ENCODE measurements around the gene RUBCN.

DNA sequence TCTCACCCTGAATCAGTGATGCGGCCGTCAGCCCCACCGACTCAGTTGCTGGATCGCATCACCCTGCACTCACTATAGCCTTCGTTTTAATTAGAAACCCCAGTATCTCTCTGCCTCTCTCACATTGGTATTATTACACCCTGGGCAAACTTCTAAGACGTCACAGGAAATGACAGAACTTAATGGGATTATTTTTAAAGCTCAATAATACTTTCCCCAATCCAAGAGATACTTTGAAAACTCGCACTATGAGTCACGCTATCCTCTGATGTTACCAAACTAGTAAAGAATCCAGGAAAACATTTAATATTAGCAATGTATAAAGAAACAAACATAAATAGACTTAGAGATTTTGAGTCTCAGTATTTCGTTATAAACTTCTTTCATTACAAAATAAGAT lies 36.6 kb downstream of the RUBCN start:
- TF ChIP-seq, protein P1, sequence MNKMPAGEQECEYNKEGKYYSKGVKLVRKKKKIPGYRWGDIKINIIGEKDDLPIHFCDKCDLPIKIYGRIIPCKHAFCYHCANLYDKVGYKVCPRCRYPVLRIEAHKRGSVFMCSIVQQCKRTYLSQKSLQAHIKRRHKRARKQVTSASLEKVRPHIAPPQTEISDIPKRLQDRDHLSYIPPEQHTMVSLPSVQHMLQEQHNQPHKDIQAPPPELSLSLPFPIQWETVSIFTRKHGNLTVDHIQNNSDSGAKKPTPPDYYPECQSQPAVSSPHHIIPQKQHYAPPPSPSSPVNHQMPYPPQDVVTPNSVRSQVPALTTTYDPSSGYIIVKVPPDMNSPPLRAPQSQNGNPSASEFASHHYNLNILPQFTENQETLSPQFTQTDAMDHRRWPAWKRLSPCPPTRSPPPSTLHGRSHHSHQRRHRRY (tag by site-specific recombination; IDR thresholded peaks at IDR 0.05): no peak
- TF ChIP-seq, protein P2, sequence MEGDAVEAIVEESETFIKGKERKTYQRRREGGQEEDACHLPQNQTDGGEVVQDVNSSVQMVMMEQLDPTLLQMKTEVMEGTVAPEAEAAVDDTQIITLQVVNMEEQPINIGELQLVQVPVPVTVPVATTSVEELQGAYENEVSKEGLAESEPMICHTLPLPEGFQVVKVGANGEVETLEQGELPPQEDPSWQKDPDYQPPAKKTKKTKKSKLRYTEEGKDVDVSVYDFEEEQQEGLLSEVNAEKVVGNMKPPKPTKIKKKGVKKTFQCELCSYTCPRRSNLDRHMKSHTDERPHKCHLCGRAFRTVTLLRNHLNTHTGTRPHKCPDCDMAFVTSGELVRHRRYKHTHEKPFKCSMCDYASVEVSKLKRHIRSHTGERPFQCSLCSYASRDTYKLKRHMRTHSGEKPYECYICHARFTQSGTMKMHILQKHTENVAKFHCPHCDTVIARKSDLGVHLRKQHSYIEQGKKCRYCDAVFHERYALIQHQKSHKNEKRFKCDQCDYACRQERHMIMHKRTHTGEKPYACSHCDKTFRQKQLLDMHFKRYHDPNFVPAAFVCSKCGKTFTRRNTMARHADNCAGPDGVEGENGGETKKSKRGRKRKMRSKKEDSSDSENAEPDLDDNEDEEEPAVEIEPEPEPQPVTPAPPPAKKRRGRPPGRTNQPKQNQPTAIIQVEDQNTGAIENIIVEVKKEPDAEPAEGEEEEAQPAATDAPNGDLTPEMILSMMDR (tag by site-specific recombination; IDR thresholded peaks at IDR 0.05): no peak
- TF ChIP-seq ZNF658 (tag by site-specific recombination; IDR thresholded peaks at IDR 0.05) (no peak), ZNF501 (tag by site-specific recombination; IDR thresholded peaks at IDR 0.05) (no peak), ZNF24 (tag by site-specific recombination; IDR thresholded peaks at IDR 0.05) (no peak), MEIS1 (CRISPR knock-in tag; IDR thresholded peaks at IDR 0.05; ENCODE audit: borderline replicate concordance) (no peak), ZNF792 (tag by site-specific recombination; IDR thresholded peaks at IDR 0.05) (no peak)
- TF ChIP-seq, protein P3, sequence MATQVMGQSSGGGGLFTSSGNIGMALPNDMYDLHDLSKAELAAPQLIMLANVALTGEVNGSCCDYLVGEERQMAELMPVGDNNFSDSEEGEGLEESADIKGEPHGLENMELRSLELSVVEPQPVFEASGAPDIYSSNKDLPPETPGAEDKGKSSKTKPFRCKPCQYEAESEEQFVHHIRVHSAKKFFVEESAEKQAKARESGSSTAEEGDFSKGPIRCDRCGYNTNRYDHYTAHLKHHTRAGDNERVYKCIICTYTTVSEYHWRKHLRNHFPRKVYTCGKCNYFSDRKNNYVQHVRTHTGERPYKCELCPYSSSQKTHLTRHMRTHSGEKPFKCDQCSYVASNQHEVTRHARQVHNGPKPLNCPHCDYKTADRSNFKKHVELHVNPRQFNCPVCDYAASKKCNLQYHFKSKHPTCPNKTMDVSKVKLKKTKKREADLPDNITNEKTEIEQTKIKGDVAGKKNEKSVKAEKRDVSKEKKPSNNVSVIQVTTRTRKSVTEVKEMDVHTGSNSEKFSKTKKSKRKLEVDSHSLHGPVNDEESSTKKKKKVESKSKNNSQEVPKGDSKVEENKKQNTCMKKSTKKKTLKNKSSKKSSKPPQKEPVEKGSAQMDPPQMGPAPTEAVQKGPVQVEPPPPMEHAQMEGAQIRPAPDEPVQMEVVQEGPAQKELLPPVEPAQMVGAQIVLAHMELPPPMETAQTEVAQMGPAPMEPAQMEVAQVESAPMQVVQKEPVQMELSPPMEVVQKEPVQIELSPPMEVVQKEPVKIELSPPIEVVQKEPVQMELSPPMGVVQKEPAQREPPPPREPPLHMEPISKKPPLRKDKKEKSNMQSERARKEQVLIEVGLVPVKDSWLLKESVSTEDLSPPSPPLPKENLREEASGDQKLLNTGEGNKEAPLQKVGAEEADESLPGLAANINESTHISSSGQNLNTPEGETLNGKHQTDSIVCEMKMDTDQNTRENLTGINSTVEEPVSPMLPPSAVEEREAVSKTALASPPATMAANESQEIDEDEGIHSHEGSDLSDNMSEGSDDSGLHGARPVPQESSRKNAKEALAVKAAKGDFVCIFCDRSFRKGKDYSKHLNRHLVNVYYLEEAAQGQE (tag by site-specific recombination; IDR thresholded peaks at IDR 0.05): no peak
